Nephron progenitor cell (in vitro differentiated cells): ENCODE data around the gene CYB5B.

ENCODE experiments used
- DNase-seq: peaks from one replicate; pipeline ENCODE4 v3.0.0; 2021
- H3K27ac Mint-ChIP-seq: 2 replicates; pipeline ENCODE4 v1.8.0; 2021; ENCODE audit warnings: mild to moderate bottlenecking, moderate library complexity, mixed read lengths
- H3K27me3 Mint-ChIP-seq: 2 replicates; pipeline ENCODE4 v1.8.0; 2021; ENCODE audit warnings: mild to moderate bottlenecking, low read depth, mixed read lengths; ENCODE audit not compliant: poor library complexity
- H3K36me3 Mint-ChIP-seq: 2 replicates; pipeline ENCODE4 v1.8.0; 2021; ENCODE audit warnings: low read depth, mixed read lengths
- H3K4me1 Mint-ChIP-seq: 2 replicates; pipeline ENCODE4 v1.8.0; 2021; ENCODE audit warnings: mixed read lengths
- H3K4me3 Mint-ChIP-seq: 2 replicates; pipeline ENCODE4 v1.8.0; 2021; ENCODE audit warnings: mild to moderate bottlenecking, moderate library complexity, mixed read lengths
- H3K9me3 Mint-ChIP-seq: 2 replicates; pipeline ENCODE4 v1.8.0; 2021; ENCODE audit warnings: mild to moderate bottlenecking, moderate library complexity, mixed read lengths
- TF ChIP-seq, protein P1 (sequence below): fragments of 200-600 bp; sonication (generic); IDR thresholded peaks from 2 replicates; pipeline ENCODE4 v1.5.0; 2021; ENCODE audit warnings: antibody characterized with exemption

CYB5B gene, protein sequence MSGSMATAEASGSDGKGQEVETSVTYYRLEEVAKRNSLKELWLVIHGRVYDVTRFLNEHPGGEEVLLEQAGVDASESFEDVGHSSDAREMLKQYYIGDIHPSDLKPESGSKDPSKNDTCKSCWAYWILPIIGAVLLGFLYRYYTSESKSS

DNA sequence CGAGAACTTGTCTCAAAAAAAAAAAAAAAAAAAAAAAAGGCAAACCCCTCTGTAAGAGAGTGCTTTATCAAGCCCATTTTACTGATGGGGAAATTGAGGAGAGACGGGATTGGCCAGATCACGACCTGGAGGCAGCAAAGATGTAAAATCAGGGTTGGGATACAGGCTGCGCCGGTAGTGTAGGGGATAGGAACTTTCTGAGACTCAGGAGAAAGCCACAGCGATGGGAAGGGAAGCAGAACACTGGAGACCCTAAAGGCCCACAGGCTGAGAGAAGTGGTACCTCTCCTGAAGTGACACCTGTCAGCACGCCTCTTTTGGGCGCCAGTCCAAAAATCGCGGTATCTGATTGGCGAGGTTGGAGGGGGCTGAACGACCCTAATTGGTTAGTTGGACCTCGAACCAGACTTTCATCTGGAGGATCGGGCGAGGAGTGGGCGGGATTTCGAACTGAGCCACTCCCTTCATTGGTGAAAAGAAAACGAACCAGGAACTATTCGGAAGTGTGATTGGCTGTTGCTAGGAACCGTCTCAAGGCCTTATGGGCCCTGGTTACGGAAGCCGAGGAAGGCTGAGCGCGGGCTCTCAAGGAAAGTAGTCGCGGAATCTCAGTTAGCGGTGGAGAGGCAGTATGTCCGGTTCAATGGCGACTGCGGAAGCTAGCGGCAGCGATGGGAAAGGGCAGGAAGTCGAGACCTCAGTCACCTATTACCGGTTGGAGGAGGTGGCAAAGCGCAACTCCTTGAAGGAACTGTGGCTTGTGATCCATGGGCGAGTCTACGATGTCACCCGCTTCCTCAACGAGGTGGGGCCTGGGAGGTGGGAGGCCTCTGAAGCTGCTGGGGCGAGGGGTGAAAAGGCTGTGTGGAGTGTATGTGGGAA, at the start of gene CYB5B:
TSS of gene CYB5B (plus strand) at position 567 of the 882 bp plus-strand sequence. CDS start at position 632, 65 bp downstream.
- Mint-ChIP-seq H3K36me3 (peaks cover 38% of the 10 kb centered on the region), H3K4me1 (peaks cover 19% of the 10 kb centered on the region), H3K9me3 (peaks cover 13% of the 10 kb centered on the region), H3K27me3 (no peaks in the 10 kb centered on the region), H3K27ac (peak within 1 kb of the TSS; percentile 97), H3K4me3 (peak within 1 kb of the TSS; percentile 95)
- TF ChIP-seq, protein P1, sequence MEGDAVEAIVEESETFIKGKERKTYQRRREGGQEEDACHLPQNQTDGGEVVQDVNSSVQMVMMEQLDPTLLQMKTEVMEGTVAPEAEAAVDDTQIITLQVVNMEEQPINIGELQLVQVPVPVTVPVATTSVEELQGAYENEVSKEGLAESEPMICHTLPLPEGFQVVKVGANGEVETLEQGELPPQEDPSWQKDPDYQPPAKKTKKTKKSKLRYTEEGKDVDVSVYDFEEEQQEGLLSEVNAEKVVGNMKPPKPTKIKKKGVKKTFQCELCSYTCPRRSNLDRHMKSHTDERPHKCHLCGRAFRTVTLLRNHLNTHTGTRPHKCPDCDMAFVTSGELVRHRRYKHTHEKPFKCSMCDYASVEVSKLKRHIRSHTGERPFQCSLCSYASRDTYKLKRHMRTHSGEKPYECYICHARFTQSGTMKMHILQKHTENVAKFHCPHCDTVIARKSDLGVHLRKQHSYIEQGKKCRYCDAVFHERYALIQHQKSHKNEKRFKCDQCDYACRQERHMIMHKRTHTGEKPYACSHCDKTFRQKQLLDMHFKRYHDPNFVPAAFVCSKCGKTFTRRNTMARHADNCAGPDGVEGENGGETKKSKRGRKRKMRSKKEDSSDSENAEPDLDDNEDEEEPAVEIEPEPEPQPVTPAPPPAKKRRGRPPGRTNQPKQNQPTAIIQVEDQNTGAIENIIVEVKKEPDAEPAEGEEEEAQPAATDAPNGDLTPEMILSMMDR: no peak
- DNase-seq: peak; percentile 87

DNA sequence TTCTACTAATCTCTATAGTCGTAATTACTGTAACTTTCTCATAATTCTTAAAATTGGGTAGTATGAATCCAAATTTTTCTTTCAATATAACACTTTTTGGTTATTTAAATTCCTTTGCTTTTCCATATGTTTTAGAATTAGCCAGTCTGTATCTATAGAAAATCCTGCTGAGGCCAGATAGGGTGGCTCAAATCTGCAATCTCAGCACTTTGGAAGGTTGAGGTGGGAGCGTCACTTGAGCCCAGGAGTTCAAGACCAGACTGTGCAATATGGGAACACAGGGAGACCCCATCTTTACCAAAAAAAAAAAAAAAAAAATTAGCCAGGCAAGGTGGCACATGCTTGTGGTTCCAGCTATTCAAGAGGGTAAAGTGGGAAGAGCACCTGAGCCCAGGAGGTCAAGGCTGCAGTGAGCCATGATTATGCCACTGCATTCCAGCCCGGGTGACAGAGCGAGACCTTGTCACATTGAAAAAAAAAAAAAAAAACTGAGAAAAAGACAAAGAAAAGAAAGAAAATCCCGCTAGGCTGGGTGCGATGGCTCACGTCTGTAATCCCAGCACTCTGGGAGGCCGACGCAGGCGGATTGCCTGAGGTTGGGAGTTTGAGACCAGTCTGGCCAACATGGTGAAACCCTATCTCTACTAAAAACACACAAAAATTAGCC, 47.9 kb upstream of the CYB5B start:
- H3K36me3 Mint-ChIP-seq: peaks cover 83% of the 10 kb centered on the region
- TF ChIP-seq, protein P1: no peak
- no peaks in the 10 kb centered on the region for H3K9me3 Mint-ChIP-seq
- H3K27me3 Mint-ChIP-seq: no peaks in the 10 kb centered on the region
- no peak overlapping the region for H3K4me3 Mint-ChIP-seq
- H3K4me1 Mint-ChIP-seq: peaks cover 3% of the 10 kb centered on the region
- no peak for DNase-seq
- H3K27ac Mint-ChIP-seq: no peak overlapping the region

DNA sequence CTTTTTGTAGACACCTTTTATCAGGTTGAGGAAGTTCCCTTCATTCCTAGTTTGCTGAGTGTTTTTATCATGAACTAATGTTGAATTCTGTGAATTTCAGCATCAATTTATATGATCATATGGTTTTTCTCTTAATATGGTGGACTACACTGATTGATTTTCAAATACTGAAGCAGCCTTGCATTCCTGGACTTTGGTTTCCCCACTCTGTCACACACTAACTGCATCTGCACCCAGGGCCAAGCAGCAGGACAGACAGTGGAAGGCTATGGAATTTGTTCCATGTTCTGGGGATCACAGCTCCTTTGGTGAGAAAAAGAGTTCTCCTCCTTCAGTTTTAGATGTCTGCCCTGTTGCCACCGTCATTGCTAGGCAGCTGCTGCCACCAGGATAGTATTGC, 46.4 kb upstream of the CYB5B start:
- Mint-ChIP-seq H3K27ac (peak overlapping the region; percentile 78), H3K27me3 (no peaks in the 10 kb centered on the region), H3K4me1 (no peaks in the 10 kb centered on the region), H3K4me3 (no peak overlapping the region), H3K36me3 (peaks cover 82% of the 10 kb centered on the region), H3K9me3 (no peaks in the 10 kb centered on the region)
- no peak for DNase-seq
- TF ChIP-seq, protein P1: no peak

DNA sequence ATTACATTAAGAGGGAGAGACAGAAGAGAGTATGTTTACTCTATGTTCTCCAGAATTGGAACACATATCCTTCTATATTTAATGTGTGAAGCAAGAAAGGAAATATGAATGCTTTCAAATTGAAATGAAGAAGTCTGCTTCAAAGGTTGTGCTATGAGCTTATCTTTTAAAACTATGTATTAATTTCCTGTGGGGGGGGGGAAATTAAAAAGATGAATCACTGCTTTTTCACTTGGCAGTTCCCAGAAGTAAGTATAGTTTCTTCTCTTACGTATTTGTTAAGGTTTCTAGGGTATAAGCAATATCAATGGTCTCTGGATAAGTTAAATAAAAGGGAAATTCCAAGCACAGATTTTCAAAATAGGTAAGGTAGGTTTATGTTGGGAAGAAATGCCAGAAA, 45.7 kb upstream of the CYB5B start:
- no peak for DNase-seq
- Mint-ChIP-seq H3K4me1 (peaks cover 3% of the 10 kb centered on the region), H3K4me3 (no peak overlapping the region), H3K9me3 (no peaks in the 10 kb centered on the region), H3K27me3 (no peaks in the 10 kb centered on the region), H3K36me3 (peaks cover 81% of the 10 kb centered on the region), H3K27ac (peak overlapping the region; percentile 16)
- TF ChIP-seq, protein P1: no peak

DNA sequence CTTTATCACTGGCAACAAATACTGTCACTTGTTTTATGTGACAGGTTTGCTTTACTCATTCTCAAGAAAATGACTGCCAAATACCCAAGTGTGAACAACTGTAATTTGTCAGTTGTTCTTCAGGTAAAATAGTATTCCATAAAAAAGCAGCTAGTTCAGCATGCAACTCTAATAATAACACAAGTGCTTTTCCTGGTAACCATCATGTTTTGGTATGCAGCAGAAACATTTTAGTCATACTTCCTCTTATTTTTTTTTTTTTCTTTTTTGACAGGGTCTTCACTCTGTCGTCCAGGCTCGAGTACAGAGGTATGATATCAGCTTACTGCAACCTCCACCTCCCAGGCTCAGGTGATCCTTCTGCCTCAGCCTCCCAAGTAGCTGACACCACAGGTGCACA, 43.2 kb upstream of the CYB5B start:
- H3K4me3 Mint-ChIP-seq: no peak overlapping the region
- TF ChIP-seq, protein P1: no peak

More for the DNA sequence above, 43.2 kb upstream of the CYB5B start:
- Mint-ChIP-seq H3K27ac (no peak overlapping the region), H3K9me3 (no peaks in the 10 kb centered on the region), H3K36me3 (peaks cover 73% of the 10 kb centered on the region), H3K4me1 (peaks cover 23% of the 10 kb centered on the region), H3K27me3 (peaks cover 3% of the 10 kb centered on the region)
- no peak for DNase-seq
